ENCODE measurements around the gene ARHGAP25. TPM values are rescaled to one million over a fixed set of nuclear protein-coding genes. Genes with fewer than 3 reads are reported as not detected.

The ARHGAP25 gene
- total and polyA plus RNA-seq, 2 of the 4 experiments (the other 2 are of a cell fraction) = 0.29 to 0.36 TPM

DNA sequence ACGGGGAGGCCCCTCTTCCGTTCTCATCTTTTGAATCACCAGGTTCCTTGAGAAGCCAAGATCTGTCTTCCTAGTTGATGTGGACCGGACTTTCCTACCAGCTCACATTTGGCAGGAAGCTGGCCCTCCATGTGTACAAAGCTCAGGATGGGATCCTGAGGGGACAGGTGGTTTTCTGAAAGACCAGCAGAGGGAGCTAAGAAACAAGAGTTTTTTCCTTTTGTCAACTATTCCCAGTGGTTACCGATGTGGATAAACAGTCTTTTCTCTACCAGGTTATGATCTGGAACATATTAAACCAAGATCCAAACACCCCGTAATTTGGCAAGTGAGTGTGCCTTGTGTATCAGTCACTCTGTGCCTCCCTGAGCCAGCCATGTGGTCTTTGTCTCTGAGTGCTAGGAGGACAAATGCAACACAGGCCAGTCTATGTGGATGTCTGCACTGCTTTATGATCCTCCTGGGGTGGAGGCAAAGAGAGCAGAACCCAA, 25.1 kb upstream of the ARHGAP25 start:
- peak overlapping the region in 1 of 2 experiments; percentile 61; a peak in 1 of 4 replicates for H4K8ac ChIP-seq (ENCODE audit: low read depth in 2 of 2, low read length in 2 of 2)
- 0 out of 2 replicates have a peak overlapping the region, but pooled peaks have one; percentile 4 for H3K23ac ChIP-seq (ENCODE audit: low read depth, low read length)
- H3K79me1 ChIP-seq (ENCODE audit: low read depth in 1 of 2, low read length in 2 of 2) = no peaks in the 10 kb centered on the region
- no peaks in the 10 kb centered on the region for H3K36me3 ChIP-seq (ENCODE audit: control insufficient read depth, insufficient read depth, low read length)
- H2BK15ac ChIP-seq (ENCODE audit: low read depth, low read length) = peak overlapping the region; percentile 93; the same call in 1 of the 3 replicates
- H3K9ac ChIP-seq (ENCODE audit: low read depth, low read length) = no peak overlapping the region
- H3K4ac ChIP-seq (ENCODE audit: low read depth, low read length) = peak overlapping the region; percentile 47
- H3K9me1 ChIP-seq (ENCODE audit: insufficient read depth, low read length) = 0 out of 2 replicates have a peak, but pooled peaks cover 4% of the 10 kb centered on the region
- H3K4me1 ChIP-seq (ENCODE audit: control insufficient read depth, insufficient read depth, low read length) = peaks cover 4% of the 10 kb centered on the region
- BruUV-seq (replicated peaks) = no TSS peak
- H4K20me1 ChIP-seq (ENCODE audit: insufficient read depth, low read length) = no peaks in the 10 kb centered on the region
- H3K4me3 ChIP-seq (ENCODE audit: insufficient read depth, low read depth, low read length) = no peak overlapping the region
- CTCF ChIA-PET = interaction anchor here (0.5 to 3.2 kb wide), 12 partner anchors 8 to 246 kb away, joined by 3 to 24 read pairs (median 3); no protein-coding TSS in a partner anchor
- intact Hi-C loops (cut with micrococcal nuclease) = loop anchor here (1.0 to 2.0 kb wide), 5 partner anchors 42 to 247 kb away; no protein-coding TSS in a partner anchor
- no peak overlapping the region for H3K56ac ChIP-seq (ENCODE audit: extremely low read depth, insufficient read depth, low read length)
- in situ Hi-C loops (cut with MboI; ENCODE audit: low sequenced_read_pairs) = loop anchor here (5.0 kb wide), 1 partner anchor 208 kb away; no protein-coding TSS in a partner anchor
- ATAC-seq (ENCODE audit: low read depth) = peak; percentile 90
- dilution Hi-C loops (cut with HindIII; ENCODE audit: low sequenced_read_pairs, unreplicated experiment) = no loop called here
- peak overlapping the region; percentile 55; the same call in 1 of the 2 replicates for H2AK5ac ChIP-seq (ENCODE audit: low read depth, low read length)
- H2BK5ac ChIP-seq (ENCODE audit: low read depth, low read length, poor library complexity, severe bottlenecking) = no peak overlapping the region
- H3K27me3 ChIP-seq (ENCODE audit: control insufficient read depth, insufficient read depth, low read length) = peaks cover 31% of the 10 kb centered on the region
- peak overlapping the region; percentile 53 for H3K4me2 ChIP-seq (ENCODE audit: low read depth, low read length)
- no peak overlapping the region for H3K18ac ChIP-seq (ENCODE audit: low read depth, low read length)
- DNase-seq = peak; percentile 67
- no peak overlapping the region for H4K5ac ChIP-seq (ENCODE audit: low read depth, low read length)
- H2BK120ac ChIP-seq (ENCODE audit: low read depth, low read length) = peak overlapping the region; percentile 43
- no peaks in the 10 kb centered on the region; the same call in 1 of the 2 replicates for H3K9me3 ChIP-seq (ENCODE audit: control insufficient read depth, insufficient read depth, low read length)
- POLR2A ChIA-PET (ENCODE audit: unreplicated experiment) = interaction anchor here (0.6 kb wide), 1 partner anchor 225 kb away, joined by 3 read pairs; no protein-coding TSS in a partner anchor
- peak overlapping the region; percentile 71; the same call in 1 of the 2 replicates for H2BK20ac ChIP-seq (ENCODE audit: low read depth, low read length)
- WGBS, 2 experiments (ENCODE audit: extremely low coverage in 2 of 2, insufficient read length in 1 of 2) = no CpG with 5 or more reads among the region's 5 CpGs
- H3K27ac ChIP-seq (ENCODE audit: insufficient read depth, low read length) = no peak overlapping the region
- H2AFZ ChIP-seq (replicated peaks; ENCODE audit: low read length, poor library complexity) = peak overlapping the region; percentile 86
- peak overlapping the region; percentile 72; the same call in 1 of the 2 replicates for H4K91ac ChIP-seq (ENCODE audit: insufficient read depth, low read depth, low read length)
- 0 out of 2 replicates have a peak overlapping the region, but pooled peaks have one; percentile 8 for H3K14ac ChIP-seq (replicated peaks; ENCODE audit: low read depth, low read length)
- no peak overlapping the region for H2AK9ac ChIP-seq (replicated peaks; ENCODE audit: low read depth, low read length, poor library complexity)
- TF ChIP-seq MAFK (IDR thresholded peaks at IDR 0.05; ENCODE audit: low read depth, low read length) = no peak
- no peak for TF ChIP-seq CEBPB (IDR thresholded peaks at IDR 0.05; ENCODE audit: low read depth, low read length)
- TF ChIP-seq, protein P1, sequence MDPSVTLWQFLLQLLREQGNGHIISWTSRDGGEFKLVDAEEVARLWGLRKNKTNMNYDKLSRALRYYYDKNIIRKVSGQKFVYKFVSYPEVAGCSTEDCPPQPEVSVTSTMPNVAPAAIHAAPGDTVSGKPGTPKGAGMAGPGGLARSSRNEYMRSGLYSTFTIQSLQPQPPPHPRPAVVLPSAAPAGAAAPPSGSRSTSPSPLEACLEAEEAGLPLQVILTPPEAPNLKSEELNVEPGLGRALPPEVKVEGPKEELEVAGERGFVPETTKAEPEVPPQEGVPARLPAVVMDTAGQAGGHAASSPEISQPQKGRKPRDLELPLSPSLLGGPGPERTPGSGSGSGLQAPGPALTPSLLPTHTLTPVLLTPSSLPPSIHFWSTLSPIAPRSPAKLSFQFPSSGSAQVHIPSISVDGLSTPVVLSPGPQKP (IDR thresholded peaks at IDR 0.05; ENCODE audit: borderline replicate concordance, low read depth, low read length) = no peak
- TF ChIP-seq CHD1 (IDR thresholded peaks at IDR 0.05; ENCODE audit: low read depth, low read length) = no peak
- TF ChIP-seq RAD21 (IDR thresholded peaks at IDR 0.05; ENCODE audit: low read length) = peak; percentile 82
- TF ChIP-seq BHLHE40 (IDR thresholded peaks at IDR 0.05; ENCODE audit: low read depth, low read length) = no peak
- no peak for TF ChIP-seq RCOR1 (IDR thresholded peaks at IDR 0.05; ENCODE audit: insufficient replicate concordance, low read length)
- TF ChIP-seq MAZ (IDR thresholded peaks at IDR 0.05; ENCODE audit: borderline replicate concordance, low read depth, low read length) = no peak
- no peak for TF ChIP-seq MXI1 (IDR thresholded peaks at IDR 0.05; ENCODE audit: borderline replicate concordance, low read depth, low read length)
- TF ChIP-seq, protein P2, sequence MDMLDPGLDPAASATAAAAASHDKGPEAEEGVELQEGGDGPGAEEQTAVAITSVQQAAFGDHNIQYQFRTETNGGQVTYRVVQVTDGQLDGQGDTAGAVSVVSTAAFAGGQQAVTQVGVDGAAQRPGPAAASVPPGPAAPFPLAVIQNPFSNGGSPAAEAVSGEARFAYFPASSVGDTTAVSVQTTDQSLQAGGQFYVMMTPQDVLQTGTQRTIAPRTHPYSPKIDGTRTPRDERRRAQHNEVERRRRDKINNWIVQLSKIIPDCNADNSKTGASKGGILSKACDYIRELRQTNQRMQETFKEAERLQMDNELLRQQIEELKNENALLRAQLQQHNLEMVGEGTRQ (IDR thresholded peaks at IDR 0.05; ENCODE audit: low read depth, low read length) = no peak
- TF ChIP-seq SMC3 (IDR thresholded peaks at IDR 0.05; ENCODE audit: low read depth, low read length) = peak; percentile 74
- no peak for TF ChIP-seq FOS (IDR thresholded peaks at IDR 0.05; ENCODE audit: low read depth, low read length)
- TF ChIP-seq NFE2L2 (IDR thresholded peaks at IDR 0.05; ENCODE audit: low read depth, low read length) = no peak
- no peak for TF ChIP-seq POLR2A (IDR thresholded peaks at IDR 0.05; ENCODE audit: low read depth, low read length)
- no peak for TF ChIP-seq RFX5 (IDR thresholded peaks at IDR 0.05; ENCODE audit: low read depth, low read length)
